HT-29 (cell line): Measurements from ENCODE around the gene GRHL3. TPM values are rescaled to one million over a fixed set of nuclear protein-coding genes. Genes with fewer than 3 reads are reported as not detected.
A peak's percentile ranks its signal among the peaks of the same experiment; 100 is the strongest.

Experiments used
- DNase-seq: peaks from one replicate; pipeline ENCODE4 v3.0.0-alpha.2; 2015; ENCODE audit warnings: low spot score
- total RNA-seq: library from RNA; depleted of rRNA; stranded (reverse); fragments of >200 nt; shearing (Covaris generic); gene quantifications from 2 replicates; pipeline ENCODE4 v1.2.3, GENCODE V29; 2014

Gene GRHL3
- total RNA-seq, 1 experiment from 2014 or later, result 5.5 TPM

- no peak for DNase-seq
Observed at GRCh38 chr1:24343412-24344089, 24.4 kb downstream of the GRHL3 start.

DNA sequence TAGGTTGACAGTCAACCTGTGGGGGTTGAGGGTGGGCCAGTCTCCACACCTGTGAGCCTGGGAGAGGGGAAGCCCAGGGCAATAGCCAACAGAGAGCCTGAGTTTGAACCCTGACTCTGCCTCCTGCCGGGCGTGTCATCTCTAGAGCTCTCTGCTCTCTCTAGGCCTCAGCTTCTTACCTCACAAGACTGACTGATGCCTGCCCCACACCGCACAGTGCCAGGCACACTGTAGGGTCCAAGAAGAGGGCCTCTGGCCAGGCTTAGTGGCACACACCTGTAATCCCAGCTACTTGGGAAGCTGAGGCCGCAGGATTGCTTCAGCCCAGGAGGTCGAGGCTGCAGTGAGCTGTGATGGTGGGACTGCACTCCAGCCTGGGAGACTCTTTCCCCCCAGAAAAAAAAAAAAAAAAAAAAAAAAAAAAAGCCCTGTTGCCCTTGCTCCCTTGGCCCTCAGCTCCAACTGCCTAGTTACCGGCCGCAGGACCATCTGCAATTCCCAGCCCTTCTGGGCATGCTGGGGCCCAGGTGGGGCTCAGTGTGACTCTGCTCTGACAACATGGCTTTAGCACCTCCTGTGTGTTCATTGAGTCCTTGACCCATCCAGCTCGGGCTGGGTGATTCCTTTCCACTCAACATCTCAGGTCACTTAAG is 25.1 kb downstream of the GRHL3 start:
- DNase-seq, result no peak

DNA sequence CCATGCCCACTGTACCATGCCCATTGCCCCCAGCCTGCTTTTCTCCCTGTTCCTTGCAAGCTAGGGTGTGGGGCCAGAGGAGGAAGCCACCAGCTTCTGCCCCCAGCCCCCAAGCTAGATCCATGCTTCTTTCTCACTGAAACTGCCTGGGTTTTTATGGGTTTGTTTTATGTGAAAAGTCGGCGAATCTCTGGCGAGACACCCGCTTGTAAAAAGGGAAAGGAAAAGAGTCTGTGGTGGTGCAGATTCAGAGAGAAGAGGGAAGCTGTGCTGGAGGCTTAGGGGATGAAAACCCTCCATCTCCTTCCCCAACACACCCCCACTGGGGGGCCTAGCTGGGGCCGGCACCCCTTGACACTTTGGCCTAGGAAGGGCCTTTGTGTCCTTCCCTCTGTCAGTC is 26.2 kb downstream of the GRHL3 start:
- no peak for DNase-seq

DNA sequence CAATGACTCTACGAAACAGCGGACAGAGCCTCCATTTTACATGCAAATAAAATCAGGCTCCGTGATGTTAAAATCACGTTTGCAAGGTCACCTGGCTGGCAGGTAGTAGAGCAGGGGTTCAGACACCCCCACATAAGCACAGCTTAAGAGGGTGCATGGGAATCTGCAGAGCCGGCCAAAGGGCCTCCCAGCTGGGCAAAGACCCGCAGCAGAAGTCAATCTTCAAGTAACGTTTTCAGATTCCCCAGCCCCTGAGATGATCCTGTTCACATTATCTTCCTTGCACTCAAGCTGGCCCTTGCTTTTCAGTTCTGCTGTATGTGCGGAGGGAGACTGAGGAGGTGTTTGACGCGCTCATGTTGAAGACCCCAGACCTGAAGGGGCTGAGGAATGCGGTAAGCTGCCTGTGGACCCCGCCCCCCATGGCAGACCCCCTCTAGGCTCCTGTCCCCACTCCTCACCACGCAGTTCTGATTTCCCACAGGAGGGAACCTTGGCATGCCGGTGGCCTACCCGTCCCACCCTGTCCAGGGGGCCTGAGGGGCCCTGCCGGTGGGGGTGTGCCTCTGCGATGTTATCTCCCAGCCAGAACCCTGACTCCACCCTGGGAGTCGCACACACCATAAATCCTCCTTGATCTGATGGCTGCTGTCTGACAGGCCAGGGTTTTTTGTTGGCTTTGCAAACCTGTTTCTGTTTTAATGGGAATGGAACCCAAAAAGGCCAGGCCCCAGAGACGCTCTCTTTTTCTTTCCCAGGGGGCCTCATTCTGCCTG is 28.2 kb downstream of the GRHL3 start:
- no peak for DNase-seq

- DNase-seq, result no peak
Observed at GRCh38 chr1:24348196-24348595, 29.0 kb downstream of the GRHL3 start.

GRCh38 chr1:24349891-24350290 is 30.7 kb downstream of the GRHL3 start:
- no peak for DNase-seq

GRCh38 chr1:24351247-24351646 is 32.1 kb downstream of the GRHL3 start:
- no peak for DNase-seq

GRCh38 chr1:24351918-24352627 is 32.9 kb downstream of the GRHL3 start:
- no peak for DNase-seq

DNA sequence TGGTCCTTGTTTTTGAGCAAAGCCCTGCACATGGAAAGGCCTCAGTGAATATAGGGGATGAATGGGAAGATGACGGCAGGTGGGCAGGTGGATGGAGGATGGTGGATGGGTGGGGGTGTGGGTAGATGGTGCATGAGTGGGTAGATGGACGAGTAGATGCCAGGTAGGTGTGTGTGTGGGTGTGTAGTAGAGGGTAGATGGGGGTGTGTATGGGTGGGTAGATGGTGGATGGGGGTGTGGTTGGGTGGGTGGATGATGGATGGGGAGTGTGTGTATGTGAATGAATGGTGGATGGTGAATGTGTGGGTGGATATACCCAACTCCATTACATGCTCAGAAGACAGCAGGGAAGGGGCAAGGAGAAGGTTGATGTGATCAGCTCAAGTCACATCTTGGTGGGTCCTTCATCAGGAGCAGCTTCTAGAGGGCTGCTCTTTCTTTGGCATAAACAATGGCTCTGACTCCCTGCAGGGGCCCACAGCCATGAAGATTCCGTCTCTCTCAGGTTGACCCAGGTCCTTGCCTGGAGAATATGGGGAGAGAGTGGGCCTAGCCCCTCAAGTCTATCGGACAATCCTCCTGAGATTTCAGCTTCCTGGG is 34.2 kb downstream of the GRHL3 start:
- DNase-seq, result no peak

GRCh38 chr1:24355466-24355865 is 36.3 kb downstream of the GRHL3 start:
- DNase-seq, result no peak

DNA sequence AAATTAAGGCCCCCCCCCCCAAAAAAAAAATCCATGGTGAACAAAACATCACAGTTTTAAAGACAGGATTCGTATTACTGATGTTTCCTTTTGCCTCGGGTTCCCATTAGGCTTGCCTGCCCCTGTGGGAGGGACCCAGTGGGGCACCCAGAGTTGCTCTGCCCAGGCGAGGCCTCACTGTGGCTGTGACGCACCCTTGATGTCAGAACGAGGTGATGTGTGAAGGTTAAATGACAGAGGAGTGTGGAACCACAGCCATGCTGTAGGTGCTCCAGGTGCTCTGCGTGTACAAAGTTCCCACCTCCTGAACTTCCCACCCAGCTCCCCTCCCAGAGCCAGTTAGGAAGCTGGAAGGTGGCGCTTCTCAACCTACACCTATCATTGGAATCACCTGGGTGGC is 37.9 kb downstream of the GRHL3 start:
- no peak for DNase-seq

GRCh38 chr1:24360681-24361080 is 41.5 kb downstream of the GRHL3 start:
- DNase-seq, result no peak

- no peak for DNase-seq
Observed at GRCh38 chr1:24361811-24362210, 42.7 kb downstream of the GRHL3 start.

DNA sequence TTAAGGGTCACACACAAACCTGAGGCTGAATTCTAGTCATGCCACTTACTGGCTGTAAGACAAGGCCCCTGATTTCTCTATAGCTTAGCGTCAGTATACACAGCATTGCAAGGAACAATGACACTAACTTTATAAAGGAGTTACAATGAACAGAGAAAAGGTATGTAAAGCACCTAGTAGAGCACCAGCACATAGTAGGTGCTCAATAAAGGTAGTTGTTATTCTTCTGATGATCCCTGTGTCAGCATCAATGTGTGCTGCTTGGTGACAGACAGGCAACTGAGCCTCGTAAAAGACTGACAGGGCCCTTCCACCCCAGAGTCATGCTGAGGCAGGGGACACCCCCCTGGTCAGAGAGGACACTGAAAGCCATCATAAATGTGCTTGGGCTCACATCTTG is 43.2 kb downstream of the GRHL3 start:
- no peak for DNase-seq

GRCh38 chr1:24362982-24363614 is 43.9 kb downstream of the GRHL3 start:
- DNase-seq, result no peak

GRCh38 chr1:24363994-24364393 is 44.8 kb downstream of the GRHL3 start:
- DNase-seq, result no peak

- no peak for DNase-seq
Observed at GRCh38 chr1:24364605-24364974, 45.4 kb downstream of the GRHL3 start.

- peak; percentile 58 for DNase-seq
Observed at GRCh38 chr1:24364975-24365678, 46.0 kb downstream of the GRHL3 start.

- no peak for DNase-seq
Observed at GRCh38 chr1:24366707-24367106, 47.5 kb downstream of the GRHL3 start.

GRCh38 chr1:24369199-24369598 is 50.0 kb downstream of the GRHL3 start:
- DNase-seq, result no peak

DNA sequence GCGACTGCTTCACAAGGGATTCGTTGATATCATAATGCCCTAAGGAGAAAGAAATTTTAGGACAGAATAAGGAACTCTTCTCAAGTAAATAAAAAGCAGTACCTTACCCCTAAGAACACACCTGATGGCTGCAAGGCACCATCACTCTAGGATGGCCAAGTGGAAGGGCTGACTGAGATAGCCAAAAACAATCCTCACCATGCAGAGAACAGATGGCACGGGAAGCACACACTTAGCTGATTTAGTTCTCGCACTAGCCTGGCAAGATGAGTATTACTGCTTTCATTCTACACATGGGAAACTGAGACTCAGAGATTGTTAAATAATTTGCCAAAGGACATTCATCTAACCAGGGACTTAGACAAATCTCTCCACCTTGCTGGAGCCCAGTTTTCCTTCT is 50.6 kb downstream of the GRHL3 start:
- DNase-seq, result no peak
